Body of pancreas (tissue), 4 donors: ENCODE measurements around the gene TAF3. TPM values are rescaled to one million over a fixed set of nuclear protein-coding genes. Genes with fewer than 3 reads are reported as not detected.

Experiments
- ATAC-seq: fragments of 150-250 bp; one replicate; pipeline ENCODE4 v1.9.1; 2016
- DNase-seq, 4 donors: peaks; one replicate each; pipeline ENCODE4 v3.0.0-alpha.2; 2019
- H3K27ac ChIP-seq, 4 donors: fragments of 200-600 bp; sonication (generic); 1 replicate in 3 of 4; 2 replicates in 1 of 4; pipeline versions ENCODE4 v1.5.1 to v1.6.1; 2016 to 2019; ENCODE audit warnings: mild to moderate bottlenecking in 1 of 4, mixed read lengths in 1 of 4, moderate library complexity in 1 of 4
- H3K27me3 ChIP-seq, 2 donors: fragments of 200-600 bp; sonication (generic); one replicate each; pipeline ENCODE4 v1.6.0; 2016; ENCODE audit warnings: mild to moderate bottlenecking in 1 of 2
- H3K36me3 ChIP-seq, 2 donors: fragments of 200-600 bp; sonication (generic); replicated peaks in 1 of 2; 2 replicates each; pipeline ENCODE4 v1.5.1; 2016; ENCODE audit warnings: low read depth in 2 of 2; ENCODE audit not compliant: insufficient read depth in 1 of 2
- H3K4me1 ChIP-seq: fragments of 200-600 bp; sonication (generic); one replicate; pipeline ENCODE4 v1.6.0; 2016
- H3K4me3 ChIP-seq, 2 donors: fragments of 200-600 bp; sonication (generic); 1 replicate in 1 of 2; 2 replicates in 1 of 2; pipeline ENCODE4 v1.5.1; 2016 to 2019
- H3K9me3 ChIP-seq, 3 donors: fragments of 200-600 bp; sonication (generic); 1 replicate in 2 of 3; 2 replicates in 1 of 3; pipeline ENCODE4 v1.5.1; 2016
- CTCF ChIP-seq, 7 experiments: fragments of 450-650 bp in 4 of 7; fragments of 200-600 bp in 3 of 7; sonication (generic) in 3 of 7; IDR thresholded peaks; one replicate each; pipeline ENCODE4 v1.5.1; 2016 to 2019; ENCODE audit warnings: antibody characterized with exemption in 7 of 7
- POLR2A ChIP-seq, 3 donors: fragments of 450-650 bp; IDR thresholded peaks; one replicate each; pipeline ENCODE4 v1.6.1; 2016; ENCODE audit warnings: antibody characterized with exemption in 3 of 3, mild to moderate bottlenecking in 2 of 3
- WGBS, 2 donors: methylation state at CpG; one replicate each; pipeline ENCODE4 v1.1.5; 2017; 5-methylcytosine and 5-hydroxymethylcytosine counted together
- intact Hi-C: fragments of 100-400 bp; cut with DNase I; formaldehyde crosslinking; loops from one replicate; pipeline ENCODE4 v1.15.1; 2023
- total RNA-seq, 2 donors: library from RNA; depleted of rRNA; stranded (reverse); fragments of >200 nt; gene quantifications; one replicate each; pipeline ENCODE4 v1.1.0, GENCODE V29; 2016

The TAF3 gene
- total RNA-seq, 2 donors from 2014 or later, result 6.0 to 12.9 TPM

DNA sequence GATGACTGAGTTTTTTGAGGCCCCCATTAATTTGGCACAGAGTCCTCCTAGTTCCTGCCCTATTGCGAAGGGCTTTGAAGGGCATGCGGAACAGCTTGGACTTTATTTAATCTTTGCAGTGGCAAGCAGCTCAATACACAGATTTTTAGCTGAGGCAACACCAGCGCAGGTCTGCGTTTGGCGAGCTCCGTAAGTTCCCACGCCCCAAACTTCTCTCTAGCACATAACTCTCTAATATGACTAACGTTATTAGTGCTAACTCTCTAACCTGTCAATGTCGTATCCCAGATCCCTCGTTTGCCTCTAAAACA is 366 bp upstream of the TAF3 start:
- 0 to 1% methylated on average over 9 to 10 of the region's 10 CpGs for WGBS, 2 donors
- Histone ChIP-seq H3K27me3 (no peaks in the 10 kb centered on the region), H3K36me3 (no peaks in the 10 kb centered on the region), H3K9me3 (no peaks in the 10 kb centered on the region), H3K4me3 (peak overlapping the region; percentile 95 to 97), H3K4me1 (peaks cover 26% of the 10 kb centered on the region), H3K27ac (peak overlapping the region; percentile 39 to 80 (median 60))
- ATAC-seq, result peak; percentile 47
- intact Hi-C loops, result no loop called here
- no peak for DNase-seq
- TF ChIP-seq CTCF (IDR thresholded peaks at IDR 0.05) (no peak), POLR2A (IDR thresholded peaks at IDR 0.05) (no peak)

- TF ChIP-seq CTCF (IDR thresholded peaks at IDR 0.05) (peak in 6 of 7 experiments; percentile 9 to 35 (median 14)), POLR2A (IDR thresholded peaks at IDR 0.05) (no peak)
- Histone ChIP-seq H3K4me3 (peak overlapping the region; percentile 95 to 97), H3K4me1 (peaks cover 26% of the 10 kb centered on the region), H3K27me3 (no peaks in the 10 kb centered on the region), H3K27ac (peak overlapping the region in 3 of 4 donors; percentile 56 to 80 (median 65)), H3K36me3 (no peaks in the 10 kb centered on the region), H3K9me3 (no peaks in the 10 kb centered on the region)
- ATAC-seq (peak; percentile 51), DNase-seq (peak; percentile 50 to 67 (median 60))
- intact Hi-C loops, result no loop called here
- WGBS, 2 donors, result 0 to 1% methylated on average over 17 of the region's 17 CpGs
Observed at GRCh38 chr10:7819121-7819460, 786 bp downstream of the TAF3 start.

DNA sequence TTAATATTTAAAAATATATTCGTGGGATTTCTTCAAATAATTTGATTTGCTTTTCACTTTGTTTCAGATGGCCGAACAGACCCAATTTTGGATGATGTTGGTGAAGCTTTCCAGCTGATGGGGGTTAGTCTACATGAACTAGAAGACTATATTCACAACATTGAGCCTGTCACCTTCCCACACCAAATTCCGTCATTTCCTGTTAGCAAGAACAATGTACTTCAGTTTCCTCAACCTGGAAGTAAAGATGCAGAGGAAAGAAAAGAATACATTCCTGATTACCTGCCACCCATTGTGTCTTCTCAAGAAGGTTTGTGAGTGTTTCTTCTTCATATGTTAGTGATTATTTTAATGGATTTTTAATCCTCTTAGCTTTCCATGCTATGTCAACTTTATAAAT is 5.9 kb downstream of the TAF3 start:
- Histone ChIP-seq H3K4me3 (no peak overlapping the region), H3K36me3 (peaks cover 0 to 3% of the 10 kb centered on the region in 2 donors), H3K4me1 (peaks cover 22% of the 10 kb centered on the region), H3K27ac (no peak overlapping the region), H3K9me3 (no peaks in the 10 kb centered on the region), H3K27me3 (no peaks in the 10 kb centered on the region)
- intact Hi-C loops, result no loop called here
- DNase-seq (no peak), ATAC-seq (no peak)
- 77 to 83% methylated on average over 3 of the region's 3 CpGs for WGBS, 2 donors
- TF ChIP-seq POLR2A (IDR thresholded peaks at IDR 0.05) (no peak), CTCF (IDR thresholded peaks at IDR 0.05) (no peak)

DNA sequence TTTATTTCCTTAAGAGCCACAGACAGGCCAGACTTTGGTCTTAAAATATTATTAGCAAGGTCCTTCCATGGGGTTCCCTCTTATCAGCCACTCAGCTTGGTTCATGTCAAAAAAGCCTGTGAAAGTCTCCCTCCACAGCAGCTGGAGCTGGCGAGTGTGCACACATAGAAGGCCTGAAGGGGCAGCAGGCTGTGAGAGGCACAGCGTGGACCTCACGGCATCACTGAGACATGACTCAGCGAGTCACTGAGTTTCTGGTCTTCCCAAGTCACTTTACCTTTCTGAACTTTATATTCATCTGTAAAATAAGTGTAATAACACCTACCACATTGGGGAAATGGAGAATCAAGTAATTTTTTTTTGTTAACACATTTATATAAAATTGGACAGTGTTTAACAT is 8.7 kb downstream of the TAF3 start:
- WGBS, 2 donors, result 22 to 52% methylated on average over 4 of the region's 4 CpGs
- no peaks in the 10 kb centered on the region for H3K9me3 ChIP-seq
- H3K27ac ChIP-seq, result peak overlapping the region in 2 of 4 donors; percentile 25 to 56
- no peaks in the 10 kb centered on the region for H3K27me3 ChIP-seq
- no peak overlapping the region for H3K4me3 ChIP-seq
- H3K4me1 ChIP-seq, result peaks cover 10% of the 10 kb centered on the region
- peak in 5 of 7 experiments; percentile 11 to 43 (median 41) for TF ChIP-seq CTCF (IDR thresholded peaks at IDR 0.05)
- TF ChIP-seq POLR2A (IDR thresholded peaks at IDR 0.05), result no peak
- H3K36me3 ChIP-seq, result peaks cover 0 to 3% of the 10 kb centered on the region in 2 donors
- DNase-seq (peak; percentile 72 to 90 (median 82)), ATAC-seq (peak; percentile 94)
- intact Hi-C loops, result no loop called here

- ATAC-seq (no peak), DNase-seq (no peak)
- intact Hi-C loops, result no loop called here
- Histone ChIP-seq H3K27me3 (no peaks in the 10 kb centered on the region), H3K4me1 (peaks cover 10% of the 10 kb centered on the region), H3K27ac (no peak overlapping the region), H3K9me3 (no peaks in the 10 kb centered on the region), H3K4me3 (no peak overlapping the region), H3K36me3 (peaks cover 0 to 3% of the 10 kb centered on the region in 2 donors)
- WGBS, 2 donors, result 92 to 96% methylated on average over 10 of the region's 10 CpGs
- TF ChIP-seq POLR2A (IDR thresholded peaks at IDR 0.05) (no peak), CTCF (IDR thresholded peaks at IDR 0.05) (no peak)
Observed at GRCh38 chr10:7829289-7829834, 11.1 kb downstream of the TAF3 start.
